CD4-positive, alpha-beta T cell treated with Interferon alpha-2 for 1 hour (primary cell): ENCODE data around the gene AK3.
A peak's percentile ranks its signal among the peaks of the same experiment; 100 is the strongest.
"Not testable (repeated sequence)": the region's sequence is repeated elsewhere in the genome, so short reads cannot be mapped to it uniquely, and the experiment has no call there.

Experiments
- DNase-seq, 2 donors: peaks; one replicate each; pipeline ENCODE4 v3.0.0-alpha.2; 2020 to 2022

The AK3 gene

GRCh38 chr9:4740638-4741364 lies at the start of gene AK3:
AK3 (minus strand) TSS chr9:4741202; CDS start chr9:4741087, 115 bp downstream.
- DNase-seq = peak; percentile 86 to 90

DNA sequence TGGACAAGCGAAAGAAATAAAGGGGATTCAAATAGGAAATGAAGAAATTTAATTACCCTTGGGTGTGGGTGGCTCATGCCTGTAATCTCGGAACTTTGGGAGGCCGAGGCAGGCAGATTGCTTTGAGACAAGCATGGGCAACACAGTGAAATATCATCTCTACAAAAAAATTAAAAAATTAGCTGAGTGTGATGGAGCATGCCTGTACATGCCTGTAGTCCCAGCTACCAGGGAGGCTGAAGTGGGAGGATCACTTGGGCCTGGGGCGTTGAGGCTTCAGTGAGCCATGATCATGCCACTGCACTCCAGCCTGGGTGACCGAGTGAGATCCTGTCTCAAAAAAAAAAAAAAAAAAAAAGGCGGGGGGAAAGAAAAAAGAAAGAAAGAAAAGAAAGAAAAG lies 47.7 kb upstream of the AK3 start:
- DNase-seq = no peak

DNA sequence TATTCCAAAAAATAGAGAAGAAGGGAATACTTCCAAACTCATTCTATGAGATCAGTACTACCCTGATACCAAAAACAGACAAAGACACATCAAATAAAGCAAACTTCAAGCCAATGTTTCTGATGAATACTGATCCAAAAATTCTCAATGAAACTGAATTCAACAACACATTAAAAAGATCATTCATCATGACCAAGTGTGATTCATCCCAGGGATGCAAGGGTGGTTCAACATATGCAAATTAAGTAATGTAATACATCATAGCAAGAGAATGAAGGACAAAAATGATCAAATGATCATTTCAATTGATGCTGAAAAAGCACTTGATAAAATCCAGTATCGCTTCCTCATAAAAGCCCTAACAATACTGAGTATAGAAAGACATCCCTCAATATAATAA lies 46.9 kb upstream of the AK3 start:
- DNase-seq = no peak

DNA sequence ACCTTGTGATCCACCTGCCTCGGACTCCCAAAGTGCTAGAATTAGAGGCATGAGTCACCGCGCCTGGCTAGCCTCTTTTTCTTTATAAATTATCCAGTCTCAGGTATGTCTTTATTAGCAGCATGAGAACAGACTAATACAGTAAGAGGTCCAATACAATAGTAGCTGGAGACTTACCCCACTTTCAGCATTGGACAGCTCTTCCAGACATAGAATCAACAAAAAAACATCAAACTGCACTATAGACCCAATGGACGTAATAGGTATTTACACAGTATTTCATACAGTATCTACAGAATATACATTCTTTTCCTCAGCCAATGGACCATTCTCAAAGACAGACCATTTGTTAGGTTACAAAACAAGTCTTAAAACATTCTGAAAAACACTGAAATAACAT lies 45.6 kb upstream of the AK3 start:
- DNase-seq = no peak

DNA sequence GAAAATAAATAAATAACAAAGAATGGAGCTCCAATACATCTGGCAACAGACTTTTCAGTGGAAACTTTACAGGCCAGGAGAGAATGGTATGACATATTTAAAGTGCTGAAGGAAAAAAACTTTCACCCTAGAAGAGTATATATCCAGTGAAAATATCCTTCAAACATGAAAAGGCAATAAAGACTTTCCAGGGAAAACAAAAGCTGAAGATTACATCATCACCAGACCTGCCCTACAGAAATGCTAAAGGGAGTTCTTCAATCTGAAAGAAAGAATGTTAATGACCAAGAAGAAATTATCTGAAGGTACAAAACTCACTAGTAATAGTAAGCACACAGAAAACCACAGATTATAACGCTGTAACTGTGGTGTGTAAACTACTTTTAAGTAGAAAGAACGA lies 43.4 kb upstream of the AK3 start:
- no peak for DNase-seq

GRCh38 chr9:4783191-4783590 lies 42.2 kb upstream of the AK3 start:
- DNase-seq = not testable (repeated sequence)

DNA sequence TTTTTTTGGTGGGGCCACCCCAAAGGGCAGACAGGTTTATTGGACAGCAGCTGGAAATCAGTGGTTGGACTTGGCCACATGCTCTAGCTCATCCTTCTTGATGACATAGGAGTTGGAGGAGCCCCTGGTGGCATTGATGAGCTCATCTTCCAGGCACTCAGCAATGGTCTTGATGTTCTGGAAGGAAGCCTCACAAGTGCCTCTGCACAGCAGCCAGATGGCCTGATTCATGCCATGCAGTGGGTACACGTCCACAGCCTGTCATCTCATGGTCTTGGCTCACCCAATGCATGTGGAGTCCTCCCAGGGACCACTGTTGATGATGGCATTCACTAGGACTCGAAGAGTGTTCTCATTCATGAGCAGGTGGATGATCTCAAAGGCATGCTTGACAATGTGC lies 40.4 kb upstream of the AK3 start:
- DNase-seq = no peak

GRCh38 chr9:4780651-4781050 lies 39.6 kb upstream of the AK3 start:
- DNase-seq = no peak

DNA sequence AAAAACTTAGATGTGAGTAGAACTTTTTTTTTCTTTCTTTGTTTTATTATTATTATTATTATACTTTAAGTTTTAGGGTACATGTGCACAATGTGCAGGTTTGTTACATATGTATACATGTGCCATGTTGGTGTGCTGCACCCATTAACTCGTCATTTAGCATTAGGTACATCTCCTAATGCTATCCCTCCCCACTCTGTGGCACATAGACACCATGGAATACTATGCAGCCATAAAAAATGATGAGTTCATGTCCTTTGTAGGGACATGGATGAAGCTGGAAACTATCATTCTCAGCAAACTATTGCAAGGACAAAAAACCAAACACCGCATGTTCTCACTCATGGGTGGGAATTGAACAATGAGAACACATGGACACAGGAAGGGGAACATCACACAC lies 34.0 kb upstream of the AK3 start:
- not testable (repeated sequence) for DNase-seq

- DNase-seq = no peak
These were observed 33.2 kb upstream of the AK3 start for GRCh38 chr9:4774209-4774608.

- no peak for DNase-seq
These were observed 30.8 kb upstream of the AK3 start for GRCh38 chr9:4771788-4772187.

DNA sequence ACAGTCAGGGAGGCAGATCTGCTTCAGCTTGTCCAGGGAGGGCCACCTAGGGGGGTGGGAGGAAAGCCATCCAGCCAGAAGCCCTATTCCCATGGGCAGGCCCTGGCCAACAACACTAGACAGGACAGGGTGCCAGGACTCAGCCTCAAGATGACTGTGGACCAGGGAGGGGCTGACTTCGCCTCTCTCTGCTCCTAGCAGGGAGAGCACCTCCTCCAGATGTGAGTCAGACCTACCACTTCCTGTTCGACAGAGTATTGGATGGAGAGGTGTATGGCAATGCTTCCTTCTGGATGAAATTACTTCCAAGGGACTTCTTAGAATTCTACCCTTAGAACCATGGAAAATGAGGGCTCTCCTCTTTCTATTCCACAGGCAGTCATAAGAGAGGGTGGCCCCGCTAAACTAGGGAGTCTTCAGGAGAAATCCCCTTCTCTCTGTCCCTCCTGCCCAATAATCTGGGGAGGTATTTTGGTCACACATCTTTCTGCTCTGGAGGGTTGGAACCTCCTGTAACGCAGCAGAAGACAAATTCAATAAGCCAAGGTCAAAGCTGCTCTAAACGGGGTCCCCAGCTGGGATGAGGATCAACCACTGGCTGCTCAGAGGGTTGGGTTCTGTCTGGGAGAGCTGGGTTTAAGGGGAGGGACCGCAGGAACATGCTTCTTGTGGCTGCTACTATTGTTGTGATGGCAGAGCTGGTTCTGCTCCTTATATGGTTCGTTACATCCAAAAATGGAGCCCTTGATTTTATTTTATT lies 28.5 kb upstream of the AK3 start:
- no peak for DNase-seq

GRCh38 chr9:4768681-4769080 lies 27.7 kb upstream of the AK3 start:
- DNase-seq = no peak

DNA sequence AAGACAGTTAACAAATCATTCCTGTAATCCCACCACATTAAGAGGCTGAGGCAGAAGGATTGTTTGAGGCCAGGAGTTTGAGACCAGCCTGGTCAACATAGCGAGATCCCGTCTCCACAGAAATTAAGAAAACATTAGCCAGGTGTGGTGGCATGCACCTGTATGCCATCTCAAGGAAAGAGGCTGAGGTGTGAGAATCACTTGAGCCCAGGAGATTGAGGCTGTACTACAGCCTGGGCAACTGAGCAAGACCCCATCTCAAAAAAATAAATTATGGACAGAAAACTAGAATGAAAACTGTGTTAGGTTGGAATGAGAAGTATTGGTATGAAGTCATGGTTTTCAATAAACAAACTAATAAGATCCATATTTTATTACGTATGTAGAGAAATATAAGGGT lies 23.0 kb upstream of the AK3 start:
- no peak for DNase-seq

DNA sequence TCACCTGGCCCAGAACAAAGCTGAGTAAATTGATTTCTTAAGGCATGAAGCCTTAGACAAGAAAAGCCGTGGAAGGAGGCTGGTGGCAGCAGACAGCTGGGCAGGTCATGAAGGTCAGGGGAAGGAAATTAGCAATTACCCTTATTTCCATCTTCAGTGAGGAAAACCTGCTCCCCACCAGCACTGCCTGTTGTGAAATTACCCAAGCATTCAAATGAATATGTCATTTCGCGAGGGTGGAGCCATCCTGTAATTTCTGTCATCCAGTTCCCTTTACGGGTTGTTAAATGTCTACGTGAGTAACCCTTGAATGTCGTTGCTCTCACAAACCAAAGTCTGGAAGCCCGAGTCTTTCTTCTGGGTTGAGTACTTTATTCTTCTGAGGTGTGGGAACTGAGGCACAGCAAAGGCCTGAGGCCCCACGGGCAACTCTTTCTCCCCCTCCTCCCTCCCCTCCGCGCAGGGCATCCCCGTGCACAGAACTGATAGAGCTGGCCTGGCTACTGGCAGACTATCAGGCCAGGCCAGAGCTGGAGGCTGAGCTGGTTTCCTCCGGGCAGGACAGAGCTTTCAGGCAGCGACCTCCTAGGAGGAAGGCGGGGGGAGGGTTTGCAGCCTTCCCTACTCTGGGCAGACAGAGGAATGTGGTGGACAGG lies 22.0 kb upstream of the AK3 start:
- peak in 1 of 2 donors; percentile 61 for DNase-seq

DNA sequence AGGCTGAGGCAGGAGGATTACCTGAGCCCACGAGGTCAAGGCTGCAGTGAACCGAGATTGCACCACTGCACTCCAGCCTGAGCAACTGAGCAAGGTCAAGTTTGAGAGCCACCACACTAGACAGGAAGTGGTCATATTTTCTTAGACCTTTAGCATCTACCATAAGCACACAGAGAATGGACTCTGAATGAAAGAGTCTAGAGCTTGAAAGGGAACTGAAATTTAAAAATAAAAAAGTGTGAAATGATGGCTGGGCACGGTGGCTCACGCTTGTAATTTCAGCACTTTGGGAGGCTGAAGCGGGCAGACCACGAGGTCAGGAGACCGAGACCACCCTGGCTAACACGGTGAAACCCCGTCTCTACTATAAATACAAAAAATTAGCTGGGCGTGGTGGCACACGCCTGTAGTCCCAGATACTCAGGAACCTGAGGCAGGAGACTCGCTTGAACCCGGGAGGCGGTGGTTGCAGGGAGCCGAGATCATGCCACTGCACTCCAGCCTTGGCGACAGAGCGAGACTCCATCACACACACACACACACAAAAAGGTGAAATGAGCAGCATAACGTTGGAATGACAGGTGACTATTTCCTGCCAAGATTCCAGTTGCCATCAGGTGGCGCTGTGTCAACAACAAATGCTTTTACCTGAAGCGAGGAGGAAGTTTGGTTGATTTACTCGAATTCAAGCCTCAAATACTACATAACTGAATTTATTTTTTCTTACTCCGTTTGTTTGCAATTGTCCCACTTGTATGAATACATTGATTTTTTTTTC lies 21.3 kb upstream of the AK3 start:
- peak; percentile 80 to 86 for DNase-seq

DNA sequence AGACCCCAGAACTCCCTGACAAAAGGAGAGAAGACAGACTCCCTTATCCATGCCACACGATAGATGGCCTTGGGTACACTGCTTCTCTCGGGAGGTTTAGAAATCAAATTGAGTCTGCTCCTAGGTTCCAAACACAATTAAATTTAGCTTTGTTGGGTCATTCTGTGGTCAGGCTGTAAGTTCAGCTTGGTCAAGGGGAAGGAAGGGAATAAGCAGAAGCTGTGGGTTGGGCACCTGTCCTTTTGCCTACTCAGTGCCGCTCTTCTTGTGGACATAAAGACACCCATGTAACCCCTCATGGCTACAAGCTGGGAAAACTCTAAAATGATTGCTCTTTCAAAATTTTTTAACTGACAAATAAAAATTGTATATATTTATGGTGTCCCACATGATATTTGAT lies 19.1 kb upstream of the AK3 start:
- DNase-seq = no peak

- DNase-seq = no peak
These were observed 15.4 kb upstream of the AK3 start for GRCh38 chr9:4756420-4756819.

GRCh38 chr9:4755026-4755609 lies 14.1 kb upstream of the AK3 start:
- DNase-seq = no peak

GRCh38 chr9:4754530-4754929 lies 13.5 kb upstream of the AK3 start:
- not testable (repeated sequence) for DNase-seq

DNA sequence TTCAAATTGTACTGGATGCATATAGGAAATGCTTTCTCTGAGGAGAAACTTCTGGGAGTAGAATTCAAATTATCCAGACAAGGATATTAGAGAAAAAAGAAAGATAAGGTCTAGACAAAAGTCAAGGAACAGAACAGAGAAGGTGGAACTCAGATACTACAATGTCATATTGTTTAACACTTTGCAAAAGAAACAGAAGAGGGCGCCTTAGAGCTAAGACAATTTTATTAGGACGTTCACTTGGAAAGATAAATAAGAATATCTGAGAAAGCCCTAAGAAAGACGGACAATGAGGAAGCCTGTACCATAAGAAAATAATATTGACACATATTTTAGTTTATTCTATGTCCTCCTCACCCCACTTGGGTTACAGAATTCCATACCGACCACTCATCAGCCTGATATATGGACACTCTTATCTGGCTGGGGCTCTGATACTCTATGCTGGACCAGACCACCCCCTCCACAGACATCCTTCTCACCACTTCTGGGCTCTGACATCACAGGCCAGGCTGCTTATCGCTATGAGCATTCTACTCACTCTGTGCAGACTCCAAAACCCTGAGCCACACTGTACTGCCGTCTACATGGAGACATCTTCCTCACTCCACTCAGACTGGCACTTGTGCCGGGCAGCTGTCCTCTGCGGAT lies 9.1 kb upstream of the AK3 start:
- peak in 1 of 2 donors; percentile 58 for DNase-seq

- no peak for DNase-seq
These were observed 7.6 kb upstream of the AK3 start for GRCh38 chr9:4748612-4749011.
